Caco-2 (cell line): ENCODE measurements around the gene ADAM15. TPM values are rescaled to one million over a fixed set of nuclear protein-coding genes. Genes with fewer than 3 reads are reported as not detected.

Experiments used
- BruUV-seq: library from RNA; stranded (reverse); fragments of 400-500 nt; replicated peaks from 2 replicates; lab custom pipeline; 2021; lab: Mats Ljungman, UMichigan
- CTCF ChIA-PET: fragments of 300-600 bp; sonication (Branson Sonifier 250); formaldehyde crosslinking; loops from one replicate; lab custom pipeline; 2022; ENCODE audit warnings: antibody characterized with exemption; lab: Charles Lee
- POLR2A ChIA-PET: fragments of 300-600 bp; sonication (Branson Sonifier 250); formaldehyde crosslinking; loops from one replicate; lab custom pipeline; 2022; ENCODE audit warnings: antibody characterized with exemption; lab: Charles Lee
- DNase-seq, 2 experiments: peaks; one replicate each; pipeline versions ENCODE4 v3.0.0 to v3.0.0-alpha.2; 2020 to 2022
- H3K27me3 ChIP-seq: replicated peaks from 2 replicates; pipeline ENCODE4 v1.6.0; 2011; ENCODE audit warnings: low read length; ENCODE audit not compliant: control insufficient read depth, insufficient read depth
- H3K36me3 ChIP-seq: 2 replicates; pipeline ENCODE4 v1.5.1; 2011; ENCODE audit warnings: low read length; ENCODE audit not compliant: control insufficient read depth, insufficient read depth
- H3K4me1 ChIP-seq: fragments of 250-450 bp; sonication (Bioruptor Pico); 2 replicates; pipeline ENCODE4 v1.5.1; 2020; ENCODE audit warnings: mild to moderate bottlenecking
- H3K4me3 ChIP-seq: 2 replicates; pipeline ENCODE4 v1.5.1; 2011; ENCODE audit warnings: low read depth, mild to moderate bottlenecking, control low read depth, low read length
- H3K9me3 ChIP-seq: fragments of 250-450 bp; sonication (Bioruptor Pico); 2 replicates; pipeline ENCODE4 v1.5.1; 2020; ENCODE audit warnings: mild to moderate bottlenecking, moderate library complexity
- H3K27ac Mint-ChIP-seq: one replicate; pipeline ENCODE4 v1.8.0; 2022; ENCODE audit warnings: mixed read lengths; ENCODE audit not compliant: unreplicated experiment
- H3K27me3 Mint-ChIP-seq: one replicate; pipeline ENCODE4 v1.8.0; 2022; ENCODE audit warnings: mixed read lengths; ENCODE audit not compliant: insufficient read depth, unreplicated experiment
- H3K36me3 Mint-ChIP-seq: one replicate; pipeline ENCODE4 v1.8.0; 2022; ENCODE audit warnings: mild to moderate bottlenecking, mixed read lengths; ENCODE audit not compliant: insufficient read depth, unreplicated experiment
- H3K4me1 Mint-ChIP-seq: one replicate; pipeline ENCODE4 v1.8.0; 2022; ENCODE audit warnings: low read depth, mixed read lengths; ENCODE audit not compliant: unreplicated experiment
- H3K4me3 Mint-ChIP-seq: one replicate; pipeline ENCODE4 v1.8.0; 2022; ENCODE audit warnings: mild to moderate bottlenecking, moderate library complexity, mixed read lengths; ENCODE audit not compliant: unreplicated experiment
- H3K9me3 Mint-ChIP-seq: one replicate; pipeline ENCODE4 v1.8.0; 2022; ENCODE audit warnings: mixed read lengths; ENCODE audit not compliant: unreplicated experiment
- CTCF ChIP-seq, 2 experiments: fragments of 200-600 bp in 1 of 2; IDR thresholded peaks; 1 replicate in 1 of 2; 2 replicates in 1 of 2; pipeline versions ENCODE4 v1.5.1 to v1.8.0; 2011 to 2022; ENCODE audit warnings: antibody characterized with exemption in 1 of 2, control low read depth in 1 of 2, inconsistent platforms in 1 of 2, low read depth in 1 of 2, low read length in 1 of 2, mild to moderate bottlenecking in 1 of 2, moderate library complexity in 1 of 2; ENCODE audit not compliant: insufficient read depth in 1 of 2, severe bottlenecking in 1 of 2, unreplicated experiment in 1 of 2
- intact Hi-C: fragments of 100-400 bp; cut with micrococcal nuclease; formaldehyde crosslinking; loops from one replicate; pipeline ENCODE4 v1.10.0; 2022; ENCODE audit not compliant: unreplicated experiment
- total RNA-seq: library from RNA; stranded (reverse); gene quantifications from 2 replicates; pipeline ENCODE4 v1.2.3, GENCODE V29; 2022

ADAM15 gene
- total RNA-seq, 1 experiment from 2014 or later, result 44.0 TPM

- no TSS peak for BruUV-seq
- no peak overlapping the region for H3K4me3 ChIP-seq
- no peaks in the 10 kb centered on the region for H3K9me3 ChIP-seq
- TF ChIP-seq CTCF (IDR thresholded peaks at IDR 0.05; ENCODE audit: insufficient read depth in 1 of 2, low read depth in 1 of 2, low read length in 1 of 2, severe bottlenecking in 1 of 2, unreplicated experiment in 1 of 2), result no peak
- no peaks in the 10 kb centered on the region for H3K27me3 ChIP-seq
- peaks cover 35% of the 10 kb centered on the region for H3K4me1 Mint-ChIP-seq
- no peak for DNase-seq
- no peaks in the 10 kb centered on the region for H3K36me3 ChIP-seq
- intact Hi-C loops, result no loop called here
- no peaks in the 10 kb centered on the region for H3K27me3 Mint-ChIP-seq
- peaks cover 17% of the 10 kb centered on the region for H3K4me1 ChIP-seq
- H3K36me3 Mint-ChIP-seq, result peaks cover 43% of the 10 kb centered on the region
- POLR2A ChIA-PET, result no interaction called here
- peak overlapping the region; percentile 29 for H3K27ac Mint-ChIP-seq
- no peaks in the 10 kb centered on the region for H3K9me3 Mint-ChIP-seq
- peak overlapping the region; percentile 7 for H3K4me3 Mint-ChIP-seq
- CTCF ChIA-PET, result interaction anchor here (0.5 kb wide), 1 partner anchor 25 kb away, joined by 3 read pairs; no protein-coding TSS in a partner anchor
Measured at GRCh38 chr1:155022136-155022926, 28.8 kb upstream of the ADAM15 start.

GRCh38 chr1:155022927-155023236 lies 28.2 kb upstream of the ADAM15 start:
- Histone ChIP-seq H3K4me3 (no peak overlapping the region), H3K36me3 (no peaks in the 10 kb centered on the region), H3K27me3 (no peaks in the 10 kb centered on the region), H3K4me1 (peaks cover 12% of the 10 kb centered on the region), H3K9me3 (no peaks in the 10 kb centered on the region)
- Mint-ChIP-seq H3K4me3 (no peak overlapping the region), H3K27ac (no peak overlapping the region), H3K9me3 (no peaks in the 10 kb centered on the region), H3K4me1 (peaks cover 32% of the 10 kb centered on the region), H3K36me3 (peaks cover 37% of the 10 kb centered on the region), H3K27me3 (no peaks in the 10 kb centered on the region)
- intact Hi-C loops, result no loop called here
- no TSS peak for BruUV-seq
- ChIA-PET CTCF (interaction anchor here (0.5 kb wide), 1 partner anchor 26 kb away, joined by 3 read pairs; no protein-coding TSS in a partner anchor), POLR2A (no interaction called here)
- no peak for DNase-seq
- no peak for TF ChIP-seq CTCF (IDR thresholded peaks at IDR 0.05; ENCODE audit: insufficient read depth in 1 of 2, low read depth in 1 of 2, low read length in 1 of 2, severe bottlenecking in 1 of 2, unreplicated experiment in 1 of 2)

GRCh38 chr1:155023627-155024026 lies 27.5 kb upstream of the ADAM15 start:
- DNase-seq, result no peak
- no peak for TF ChIP-seq CTCF (IDR thresholded peaks at IDR 0.05; ENCODE audit: insufficient read depth in 1 of 2, low read depth in 1 of 2, low read length in 1 of 2, severe bottlenecking in 1 of 2, unreplicated experiment in 1 of 2)
- H3K36me3 ChIP-seq, result no peaks in the 10 kb centered on the region
- peaks cover 32% of the 10 kb centered on the region for H3K36me3 Mint-ChIP-seq
- POLR2A ChIA-PET, result no interaction called here
- intact Hi-C loops, result no loop called here
- peaks cover 30% of the 10 kb centered on the region for H3K4me1 Mint-ChIP-seq
- H3K4me1 ChIP-seq, result peaks cover 10% of the 10 kb centered on the region
- H3K4me3 Mint-ChIP-seq, result no peak overlapping the region
- H3K9me3 ChIP-seq, result no peaks in the 10 kb centered on the region
- no peaks in the 10 kb centered on the region for H3K27me3 Mint-ChIP-seq
- H3K9me3 Mint-ChIP-seq, result no peaks in the 10 kb centered on the region
- CTCF ChIA-PET, result no interaction called here
- no TSS peak for BruUV-seq
- no peak overlapping the region for H3K4me3 ChIP-seq
- H3K27ac Mint-ChIP-seq, result no peak overlapping the region
- H3K27me3 ChIP-seq, result no peaks in the 10 kb centered on the region
